MCF 10A (cell line): ENCODE results near the gene GARRE1. TPM values are rescaled to one million over a fixed set of nuclear protein-coding genes. Genes with fewer than 3 reads are reported as not detected.

ENCODE experiments used
- BruUV-seq: library from RNA; stranded (reverse); fragments of 400-500 nt; replicated peaks from 2 replicates; lab custom pipeline; 2021; lab: Mats Ljungman, UMichigan
- CTCF ChIA-PET: fragments of 300-600 bp; sonication (Branson Sonifier 250); formaldehyde crosslinking; extraction: SDS; loops from one replicate; lab custom pipeline; 2021; ENCODE audit warnings: antibody characterized with exemption, inconsistent platforms; lab: Yijun Ruan, JAX
- POLR2A ChIA-PET: fragments of 300-600, 350-650 bp; sonication (Branson Sonifier 250); formaldehyde crosslinking; extraction: SDS; loops from one replicate; lab custom pipeline; 2020; ENCODE audit warnings: antibody characterized with exemption, inconsistent platforms; lab: Yijun Ruan, JAX
- DNase-seq: peaks from one replicate; pipeline ENCODE4 v3.0.0-alpha.2; 2018; ENCODE audit not compliant: unreplicated experiment
- H3K27ac Mint-ChIP-seq: one replicate; pipeline ENCODE4 v1.8.0; 2022; ENCODE audit warnings: mild to moderate bottlenecking, low read depth, mixed read lengths; ENCODE audit not compliant: unreplicated experiment
- H3K27me3 Mint-ChIP-seq: one replicate; pipeline ENCODE4 v1.8.0; 2022; ENCODE audit warnings: mixed read lengths; ENCODE audit not compliant: insufficient read depth, unreplicated experiment
- H3K36me3 Mint-ChIP-seq: one replicate; pipeline ENCODE4 v1.8.0; 2022; ENCODE audit warnings: mild to moderate bottlenecking, moderate library complexity, mixed read lengths; ENCODE audit not compliant: insufficient read depth, unreplicated experiment
- H3K4me1 Mint-ChIP-seq: one replicate; pipeline ENCODE4 v1.8.0; 2022; ENCODE audit warnings: mixed read lengths; ENCODE audit not compliant: insufficient read depth, unreplicated experiment
- H3K4me3 Mint-ChIP-seq: one replicate; pipeline ENCODE4 v1.8.0; 2022; ENCODE audit warnings: mild to moderate bottlenecking, moderate library complexity, mixed read lengths; ENCODE audit not compliant: unreplicated experiment
- H3K9me3 Mint-ChIP-seq: one replicate; pipeline ENCODE4 v1.8.0; 2022; ENCODE audit warnings: mixed read lengths; ENCODE audit not compliant: unreplicated experiment
- CTCF ChIP-seq: fragments of 200-600 bp; IDR thresholded peaks from one replicate; pipeline ENCODE4 v1.8.0; 2022; ENCODE audit warnings: antibody characterized with exemption, mild to moderate bottlenecking; ENCODE audit not compliant: unreplicated experiment
- intact Hi-C: fragments of 100-400 bp; cut with micrococcal nuclease; formaldehyde crosslinking; loops from 2 replicates; pipeline ENCODE4 v1.14.1; 2022
- total RNA-seq: library from RNA; stranded (reverse); gene quantifications from 2 replicates; pipeline ENCODE4 v1.2.3, GENCODE V29; 2022

Gene GARRE1
- total RNA-seq, 1 experiment from 2014 or later = 12.8 TPM

DNA sequence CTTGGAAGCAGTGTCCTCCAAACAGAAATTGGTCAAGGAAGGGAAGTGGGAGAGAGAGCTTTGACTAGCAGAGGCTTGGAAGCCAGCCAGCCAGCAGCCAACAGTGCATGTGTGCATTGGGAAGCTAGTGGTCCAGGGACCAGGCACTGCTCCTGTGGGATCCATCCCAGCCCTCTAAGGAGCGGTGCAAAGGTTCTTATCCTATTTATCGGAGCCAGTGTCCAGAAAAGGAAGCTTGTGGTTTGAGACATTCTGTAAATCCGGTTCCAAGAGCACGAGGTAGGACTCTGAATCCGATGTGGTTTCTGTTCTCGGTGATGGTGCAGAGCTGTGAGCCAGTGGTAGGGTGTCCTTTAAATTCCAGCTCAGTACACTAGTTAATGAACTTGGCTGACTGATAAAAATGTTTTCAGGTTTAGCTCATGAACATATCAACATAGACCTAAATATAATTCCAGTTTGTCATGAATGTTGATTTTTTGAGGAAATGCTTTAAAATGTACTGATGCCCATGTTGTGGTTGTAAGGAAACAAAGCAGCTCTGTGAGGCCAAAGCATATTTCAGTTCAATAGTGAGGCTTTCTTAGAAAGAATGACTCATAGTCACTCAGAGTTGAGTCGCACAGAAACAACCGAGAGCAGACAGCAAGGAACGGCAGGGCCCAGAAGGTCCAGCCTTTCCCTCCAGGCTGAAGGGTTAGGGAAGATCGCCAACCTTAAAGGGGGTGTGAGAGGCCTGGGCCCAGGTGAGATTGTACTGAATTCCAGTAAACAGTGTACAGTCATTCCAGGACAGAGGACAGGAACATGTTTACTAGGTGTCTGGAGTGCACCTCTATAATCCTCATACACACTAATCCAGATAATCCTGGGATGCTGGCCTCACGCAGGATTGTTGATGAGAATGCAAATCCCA, 21.5 kb upstream of the GARRE1 start:
- BruUV-seq = no TSS peak
- H3K9me3 Mint-ChIP-seq = no peaks in the 10 kb centered on the region
- peak overlapping the region; percentile 55 for H3K27ac Mint-ChIP-seq
- peaks cover 12% of the 10 kb centered on the region for H3K4me1 Mint-ChIP-seq
- no peak overlapping the region for H3K4me3 Mint-ChIP-seq
- peak; percentile 71 for DNase-seq
- no peak for TF ChIP-seq CTCF
- POLR2A ChIA-PET = interaction anchor here (0.6 to 1.3 kb wide), 12 partner anchors 11 to 1543 kb away, joined by 3 to 6 read pairs (median 3); partner anchors contain the start of gene LSM14A
- intact Hi-C loops = loop anchor here (5.0 kb wide), 1 partner anchor 104 kb away; no protein-coding TSS in a partner anchor
- peaks cover 28% of the 10 kb centered on the region for H3K36me3 Mint-ChIP-seq
- H3K27me3 Mint-ChIP-seq = no peaks in the 10 kb centered on the region
- CTCF ChIA-PET = interaction anchor here (0.7 to 1.5 kb wide), 8 partner anchors 12 to 802 kb away, joined by 3 to 7 read pairs (median 3); no protein-coding TSS in a partner anchor

DNA sequence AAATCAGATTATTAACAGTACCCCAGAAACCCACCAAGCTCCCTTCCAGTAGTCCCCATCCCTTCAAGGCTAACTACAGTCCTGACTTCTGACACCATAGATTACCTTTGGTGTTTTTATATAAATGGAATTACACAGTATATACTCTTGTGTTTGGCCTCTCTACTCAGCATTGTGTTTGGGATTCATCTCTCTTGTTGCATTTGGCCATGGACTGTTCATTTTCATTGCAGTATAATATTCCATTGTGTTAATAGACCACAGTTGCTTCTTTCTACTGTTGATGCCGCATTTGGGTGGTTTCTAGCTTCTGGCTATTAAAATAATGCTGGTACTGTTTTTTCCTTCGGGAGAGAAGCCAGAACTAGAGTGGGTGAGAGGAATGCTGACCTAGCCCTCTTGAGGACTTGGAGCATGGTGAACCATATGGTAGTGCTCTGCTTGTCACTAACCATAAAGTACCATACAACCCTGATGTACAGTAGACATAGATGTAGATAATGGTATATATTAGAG, 18.9 kb upstream of the GARRE1 start:
- H3K9me3 Mint-ChIP-seq = no peaks in the 10 kb centered on the region
- no TSS peak for BruUV-seq
- H3K27ac Mint-ChIP-seq = peak overlapping the region; percentile 40
- TF ChIP-seq CTCF = no peak
- no peak for DNase-seq
- POLR2A ChIA-PET = interaction anchor here (0.6 kb wide), 1 partner anchor 59 kb away, joined by 3 read pairs; no protein-coding TSS in a partner anchor
- H3K27me3 Mint-ChIP-seq = no peaks in the 10 kb centered on the region
- peaks cover 7% of the 10 kb centered on the region for H3K36me3 Mint-ChIP-seq
- intact Hi-C loops = no loop called here
- CTCF ChIA-PET = interaction anchor here (0.6 to 1.0 kb wide), 2 partner anchors 15 to 1818 kb away, joined by 3 to 5 read pairs; no protein-coding TSS in a partner anchor
- H3K4me3 Mint-ChIP-seq = no peak overlapping the region
- peaks cover 12% of the 10 kb centered on the region for H3K4me1 Mint-ChIP-seq

GRCh38 chr19:34236035-34236987, 18.0 kb upstream of the GARRE1 start:
- peaks cover 7% of the 10 kb centered on the region for H3K36me3 Mint-ChIP-seq
- peak overlapping the region; percentile 40 for H3K27ac Mint-ChIP-seq
- no peaks in the 10 kb centered on the region for H3K27me3 Mint-ChIP-seq
- BruUV-seq = no TSS peak
- no peak for DNase-seq
- H3K9me3 Mint-ChIP-seq = no peaks in the 10 kb centered on the region
- no peak overlapping the region for H3K4me3 Mint-ChIP-seq
- H3K4me1 Mint-ChIP-seq = peaks cover 12% of the 10 kb centered on the region
- ChIA-PET POLR2A (interaction anchor here (0.9 kb wide), 1 partner anchor 11 kb away, joined by 3 read pairs; no protein-coding TSS in a partner anchor), CTCF (interaction anchor here (0.6 to 1.6 kb wide), 2 partner anchors 9 to 16 kb away, joined by 3 to 4 read pairs; no protein-coding TSS in a partner anchor)
- intact Hi-C loops = no loop called here
- no peak for TF ChIP-seq CTCF
